ENCODE measurements around the gene CENPP.

CENPP gene

GRCh38 chr9:92599938-92600461, 274.2 kb downstream of the CENPP start:
- Histone ChIP-seq H3K9ac (ENCODE audit: low read depth, low read length) (peak overlapping the region; percentile 9), H3K9me3 (ENCODE audit: control insufficient read depth, insufficient read depth, low read length) (no peaks in the 10 kb centered on the region), H3K4me3 (ENCODE audit: low read depth, low read length) (no peak overlapping the region), H3K27me3 (ENCODE audit: control insufficient read depth, insufficient read depth, low read length) (no peaks in the 10 kb centered on the region), H3K36me3 (ENCODE audit: control insufficient read depth, insufficient read depth, low read length) (peaks cover 2% of the 10 kb centered on the region), H3K4me1 (ENCODE audit: control insufficient read depth, insufficient read depth, low read length) (no peaks in the 10 kb centered on the region)

DNA sequence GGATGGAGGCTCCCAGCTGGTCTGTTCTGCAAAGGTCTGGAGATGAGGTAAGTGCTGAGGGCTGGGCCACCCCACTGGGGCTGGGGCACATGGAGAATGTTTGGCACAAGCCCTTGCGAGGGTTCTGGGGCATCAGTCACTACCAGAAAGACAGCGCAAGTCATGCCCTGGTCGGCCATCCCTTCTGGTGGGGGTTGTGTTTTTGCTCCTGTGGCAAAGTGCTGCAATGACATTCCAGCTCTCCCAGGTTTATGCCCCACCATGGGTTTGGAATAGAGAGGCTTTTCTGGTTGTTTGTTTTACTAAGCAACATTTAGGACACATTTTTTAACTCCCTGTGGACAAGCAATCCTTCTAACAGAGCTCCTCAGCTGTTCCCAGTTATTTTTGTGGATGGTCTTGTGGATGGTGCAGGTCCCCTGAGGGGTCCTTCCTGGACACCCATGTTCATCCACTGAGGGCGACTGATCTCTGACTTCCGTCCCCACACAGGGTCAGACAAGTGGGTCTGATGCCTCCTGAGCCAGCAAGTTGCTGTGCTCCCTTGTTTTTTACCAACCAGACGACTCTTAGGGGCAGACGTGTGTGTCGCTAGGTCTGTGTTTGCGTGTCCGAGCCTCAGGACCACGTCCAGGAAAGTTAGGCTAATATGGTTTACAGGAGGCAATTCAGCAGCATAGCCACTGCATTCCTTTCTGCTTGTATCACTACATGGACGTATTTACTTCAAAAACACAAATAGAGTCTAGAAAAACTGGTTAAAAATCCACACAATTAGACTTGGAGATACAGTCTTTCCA, 274.9 kb downstream of the CENPP start:
- H3K4me3 ChIP-seq (ENCODE audit: low read depth, low read length): no peak overlapping the region
- H3K4me1 ChIP-seq (ENCODE audit: control insufficient read depth, insufficient read depth, low read length): no peaks in the 10 kb centered on the region
- no peaks in the 10 kb centered on the region for H3K9me3 ChIP-seq (ENCODE audit: control insufficient read depth, insufficient read depth, low read length)
- peaks cover 2% of the 10 kb centered on the region for H3K36me3 ChIP-seq (ENCODE audit: control insufficient read depth, insufficient read depth, low read length)
- no peaks in the 10 kb centered on the region for H3K27me3 ChIP-seq (ENCODE audit: control insufficient read depth, insufficient read depth, low read length)
- H3K9ac ChIP-seq (ENCODE audit: low read depth, low read length): no peak overlapping the region

GRCh38 chr9:92601451-92601850, 275.7 kb downstream of the CENPP start:
- Histone ChIP-seq H3K36me3 (ENCODE audit: control insufficient read depth, insufficient read depth, low read length) (peaks cover 2% of the 10 kb centered on the region), H3K4me3 (ENCODE audit: low read depth, low read length) (no peak overlapping the region), H3K4me1 (ENCODE audit: control insufficient read depth, insufficient read depth, low read length) (no peaks in the 10 kb centered on the region)

DNA sequence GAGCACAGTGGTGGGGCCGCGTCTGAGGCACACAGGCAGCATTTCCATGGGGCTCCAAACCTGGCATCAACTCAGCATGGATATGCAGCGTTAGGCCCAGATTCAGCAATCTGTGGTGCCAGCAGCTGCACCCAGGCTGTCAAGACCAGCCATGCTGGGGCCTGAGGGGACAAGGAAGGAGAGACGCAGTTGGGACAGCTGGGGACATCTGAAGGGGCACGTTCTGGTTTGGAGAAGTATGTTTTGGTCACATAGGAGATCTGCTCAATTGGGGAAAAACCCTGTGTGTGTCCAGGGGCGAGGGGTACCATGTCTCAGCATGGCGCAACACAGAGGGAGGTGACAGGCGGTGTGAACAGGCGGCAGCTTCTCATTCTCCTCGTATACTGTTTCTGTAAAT, 276.7 kb downstream of the CENPP start:
- peaks cover 2% of the 10 kb centered on the region for H3K36me3 ChIP-seq (ENCODE audit: control insufficient read depth, insufficient read depth, low read length)
- H3K9ac ChIP-seq (ENCODE audit: low read depth, low read length): no peak overlapping the region
- H3K4me1 ChIP-seq (ENCODE audit: control insufficient read depth, insufficient read depth, low read length): no peaks in the 10 kb centered on the region
- H3K27me3 ChIP-seq (ENCODE audit: control insufficient read depth, insufficient read depth, low read length): no peaks in the 10 kb centered on the region
- H3K9me3 ChIP-seq (ENCODE audit: control insufficient read depth, insufficient read depth, low read length): no peaks in the 10 kb centered on the region
- no peak overlapping the region for H3K4me3 ChIP-seq (ENCODE audit: low read depth, low read length)

More at GRCh38 chr9:92601451-92601850, 275.7 kb downstream of the CENPP start:
- no peak overlapping the region for H3K9ac ChIP-seq (ENCODE audit: low read depth, low read length)
- H3K9me3 ChIP-seq (ENCODE audit: control insufficient read depth, insufficient read depth, low read length): no peaks in the 10 kb centered on the region
- H3K27me3 ChIP-seq (ENCODE audit: control insufficient read depth, insufficient read depth, low read length): no peaks in the 10 kb centered on the region

- Histone ChIP-seq H3K9me3 (ENCODE audit: control insufficient read depth, insufficient read depth, low read length) (no peaks in the 10 kb centered on the region), H3K4me1 (ENCODE audit: control insufficient read depth, insufficient read depth, low read length) (no peaks in the 10 kb centered on the region), H3K36me3 (ENCODE audit: control insufficient read depth, insufficient read depth, low read length) (peaks cover 2% of the 10 kb centered on the region), H3K27me3 (ENCODE audit: control insufficient read depth, insufficient read depth, low read length) (no peaks in the 10 kb centered on the region), H3K9ac (ENCODE audit: low read depth, low read length) (no peak overlapping the region), H3K4me3 (ENCODE audit: low read depth, low read length) (no peak overlapping the region)
These were observed 277.3 kb downstream of the CENPP start for GRCh38 chr9:92603100-92603499.

- Histone ChIP-seq H3K4me1 (ENCODE audit: control insufficient read depth, insufficient read depth, low read length) (no peaks in the 10 kb centered on the region), H3K9me3 (ENCODE audit: control insufficient read depth, insufficient read depth, low read length) (no peaks in the 10 kb centered on the region), H3K9ac (ENCODE audit: low read depth, low read length) (no peak overlapping the region), H3K27me3 (ENCODE audit: control insufficient read depth, insufficient read depth, low read length) (no peaks in the 10 kb centered on the region), H3K4me3 (ENCODE audit: low read depth, low read length) (no peak overlapping the region), H3K36me3 (ENCODE audit: control insufficient read depth, insufficient read depth, low read length) (peaks cover 2% of the 10 kb centered on the region)
These were observed 278.2 kb downstream of the CENPP start for GRCh38 chr9:92603990-92604389.

- Histone ChIP-seq H3K4me3 (ENCODE audit: low read depth, low read length) (no peak overlapping the region), H3K9ac (ENCODE audit: low read depth, low read length) (no peak overlapping the region), H3K27me3 (ENCODE audit: control insufficient read depth, insufficient read depth, low read length) (no peaks in the 10 kb centered on the region), H3K9me3 (ENCODE audit: control insufficient read depth, insufficient read depth, low read length) (no peaks in the 10 kb centered on the region), H3K36me3 (ENCODE audit: control insufficient read depth, insufficient read depth, low read length) (peaks cover 2% of the 10 kb centered on the region), H3K4me1 (ENCODE audit: control insufficient read depth, insufficient read depth, low read length) (no peaks in the 10 kb centered on the region)
These were observed 279.5 kb downstream of the CENPP start for GRCh38 chr9:92605224-92605623.

- no peaks in the 10 kb centered on the region for H3K27me3 ChIP-seq (ENCODE audit: control insufficient read depth, insufficient read depth, low read length)
- H3K9ac ChIP-seq (ENCODE audit: low read depth, low read length): no peak overlapping the region
- no peak overlapping the region for H3K4me3 ChIP-seq (ENCODE audit: low read depth, low read length)
- peaks cover 9% of the 10 kb centered on the region for H3K36me3 ChIP-seq (ENCODE audit: control insufficient read depth, insufficient read depth, low read length)
- H3K9me3 ChIP-seq (ENCODE audit: control insufficient read depth, insufficient read depth, low read length): no peaks in the 10 kb centered on the region
- H3K4me1 ChIP-seq (ENCODE audit: control insufficient read depth, insufficient read depth, low read length): no peaks in the 10 kb centered on the region
These were observed 281.3 kb downstream of the CENPP start for GRCh38 chr9:92607088-92607487.

GRCh38 chr9:92607773-92608172, 282.0 kb downstream of the CENPP start:
- H3K9ac ChIP-seq (ENCODE audit: low read depth, low read length): no peak overlapping the region
- H3K36me3 ChIP-seq (ENCODE audit: control insufficient read depth, insufficient read depth, low read length): peaks cover 7% of the 10 kb centered on the region
- H3K27me3 ChIP-seq (ENCODE audit: control insufficient read depth, insufficient read depth, low read length): no peaks in the 10 kb centered on the region
- H3K9me3 ChIP-seq (ENCODE audit: control insufficient read depth, insufficient read depth, low read length): no peaks in the 10 kb centered on the region
- no peaks in the 10 kb centered on the region for H3K4me1 ChIP-seq (ENCODE audit: control insufficient read depth, insufficient read depth, low read length)
- H3K4me3 ChIP-seq (ENCODE audit: low read depth, low read length): no peak overlapping the region

- H3K9me3 ChIP-seq (ENCODE audit: control insufficient read depth, insufficient read depth, low read length): no peaks in the 10 kb centered on the region
- no peak overlapping the region for H3K9ac ChIP-seq (ENCODE audit: low read depth, low read length)
- H3K4me3 ChIP-seq (ENCODE audit: low read depth, low read length): no peak overlapping the region
- H3K36me3 ChIP-seq (ENCODE audit: control insufficient read depth, insufficient read depth, low read length): peaks cover 12% of the 10 kb centered on the region
- H3K4me1 ChIP-seq (ENCODE audit: control insufficient read depth, insufficient read depth, low read length): no peaks in the 10 kb centered on the region
- no peaks in the 10 kb centered on the region for H3K27me3 ChIP-seq (ENCODE audit: control insufficient read depth, insufficient read depth, low read length)
These were observed 282.6 kb downstream of the CENPP start for GRCh38 chr9:92608241-92608908.

DNA sequence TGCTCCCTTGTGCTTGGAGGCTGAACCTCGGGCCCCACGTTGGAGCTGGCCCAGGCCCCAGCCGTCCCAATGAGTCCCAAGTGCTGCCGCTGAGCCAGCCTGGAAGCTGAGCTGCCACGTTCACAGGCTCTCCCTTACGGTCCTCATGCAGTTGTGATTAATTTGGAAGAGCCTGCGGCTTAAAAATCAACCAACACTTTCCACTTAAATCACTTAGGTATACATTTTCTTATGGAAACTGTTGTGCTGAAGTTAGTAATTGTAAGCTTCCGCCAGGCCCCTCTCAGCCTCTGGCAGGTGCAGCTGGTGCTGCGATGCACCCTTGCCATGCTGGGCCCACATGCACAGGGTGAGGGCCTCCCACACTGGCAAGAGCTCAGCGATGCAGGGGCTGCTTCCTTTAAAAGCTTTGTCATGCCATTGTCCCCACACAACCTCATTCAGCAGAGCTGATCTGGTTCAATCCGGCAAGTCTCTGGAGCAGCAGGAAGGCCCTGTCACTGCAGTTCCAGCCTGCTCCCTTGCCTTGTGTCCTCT, 283.2 kb downstream of the CENPP start:
- Histone ChIP-seq H3K9me3 (ENCODE audit: control insufficient read depth, insufficient read depth, low read length) (no peaks in the 10 kb centered on the region), H3K9ac (ENCODE audit: low read depth, low read length) (no peak overlapping the region), H3K4me3 (ENCODE audit: low read depth, low read length) (no peak overlapping the region), H3K27me3 (ENCODE audit: control insufficient read depth, insufficient read depth, low read length) (no peaks in the 10 kb centered on the region), H3K4me1 (ENCODE audit: control insufficient read depth, insufficient read depth, low read length) (no peaks in the 10 kb centered on the region), H3K36me3 (ENCODE audit: control insufficient read depth, insufficient read depth, low read length) (peaks cover 15% of the 10 kb centered on the region)

Measured in iPS-15b (cell line).